Stimulated activated effector memory CD8-positive, alpha-beta T cell treated with anti-CD3 and anti-CD28 coated beads, Interleukin-12 subunit alpha, Interleukin-12 subunit beta, amount 100 ng/mL, for 72 hours (primary cell): ENCODE data around the gene ASAH2.
"Not testable (repeated sequence)": the region's sequence is repeated elsewhere in the genome, so short reads cannot be mapped to it uniquely, and the experiment has no call there.

Source experiments
- ATAC-seq: fragments of 150-1000 bp; cut with Tn5 transposase; 2 replicates; pipeline ENCODE4 v1.10.0; 2021
- DNase-seq, 2 donors: peaks; one replicate each; pipeline ENCODE4 v3.0.0; 2021 to 2022; ENCODE audit warnings: low spot score in 2 of 2
- H3K27ac Mint-ChIP-seq: one replicate; pipeline ENCODE4 v1.8.0; 2022; ENCODE audit warnings: mild to moderate bottlenecking, mixed read lengths
- H3K36me3 Mint-ChIP-seq: one replicate; pipeline ENCODE4 v1.8.0; 2022; ENCODE audit warnings: mild to moderate bottlenecking, mixed read lengths
- H3K4me1 Mint-ChIP-seq: one replicate; pipeline ENCODE4 v1.8.0; 2022; ENCODE audit warnings: mixed read lengths
- H3K4me3 Mint-ChIP-seq: one replicate; pipeline ENCODE4 v1.8.0; 2022; ENCODE audit warnings: mild to moderate bottlenecking, mixed read lengths
- H3K9me3 Mint-ChIP-seq: one replicate; pipeline ENCODE4 v1.8.0; 2022; ENCODE audit warnings: mixed read lengths

ASAH2 gene

DNA sequence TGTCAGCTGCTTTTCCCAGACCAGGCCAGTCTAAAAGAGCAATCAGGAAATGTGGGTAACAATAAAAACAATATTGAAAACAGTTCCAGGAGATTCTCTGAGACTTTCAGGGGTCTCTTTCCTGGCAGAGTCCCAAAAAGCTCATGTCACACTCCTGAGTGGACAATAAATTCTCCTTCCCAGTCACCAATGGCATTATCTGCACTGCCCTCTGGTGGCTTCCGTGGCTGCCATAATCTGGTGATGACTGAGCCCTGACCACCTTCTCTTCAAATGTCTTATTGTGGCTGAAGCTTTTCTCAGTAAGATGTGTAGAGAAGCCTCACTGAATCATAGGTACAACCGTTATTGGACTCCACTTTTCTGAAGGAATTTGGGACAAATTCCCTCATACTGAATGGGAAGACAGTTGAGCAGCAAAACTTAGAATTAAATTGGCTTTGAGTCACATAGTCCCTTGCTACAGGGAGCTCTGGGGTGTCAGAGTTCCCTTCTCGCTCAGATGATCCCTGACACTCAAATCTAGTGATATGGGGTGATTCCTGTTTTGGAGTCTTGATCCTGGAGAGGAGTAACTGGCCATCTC lies 24.4 kb upstream of the ASAH2 start:
- peak; percentile 84 for ATAC-seq
- Mint-ChIP-seq H3K9me3 (no peaks in the 10 kb centered on the region), H3K27ac (no peak overlapping the region), H3K4me1 (no peaks in the 10 kb centered on the region), H3K4me3 (no peak overlapping the region), H3K36me3 (no peaks in the 10 kb centered on the region)
- peak; percentile 24 to 65 for DNase-seq

GRCh38 chr10:50272531-50272930 lies 21.2 kb upstream of the ASAH2 start:
- Mint-ChIP-seq H3K4me1 (no peaks in the 10 kb centered on the region), H3K4me3 (no peak overlapping the region), H3K9me3 (no peaks in the 10 kb centered on the region), H3K36me3 (no peaks in the 10 kb centered on the region), H3K27ac (no peak overlapping the region)
- ATAC-seq = no peak
- no peak for DNase-seq

GRCh38 chr10:50271564-50272250 lies 20.4 kb upstream of the ASAH2 start:
- H3K27ac Mint-ChIP-seq = no peak overlapping the region
- no peak for DNase-seq

GRCh38 chr10:50267877-50268276 lies 16.6 kb upstream of the ASAH2 start:
- not testable (repeated sequence) for H3K36me3 Mint-ChIP-seq, H3K4me3 Mint-ChIP-seq, ATAC-seq, DNase-seq, H3K9me3 Mint-ChIP-seq, H3K4me1 Mint-ChIP-seq, H3K27ac Mint-ChIP-seq

More at GRCh38 chr10:50271564-50272250, 20.4 kb upstream of the ASAH2 start:
- no peaks in the 10 kb centered on the region for H3K4me1 Mint-ChIP-seq
- no peaks in the 10 kb centered on the region for H3K36me3 Mint-ChIP-seq
- no peaks in the 10 kb centered on the region for H3K9me3 Mint-ChIP-seq
- ATAC-seq = no peak
- H3K4me3 Mint-ChIP-seq = no peak overlapping the region

- not testable (repeated sequence) for H3K9me3 Mint-ChIP-seq, DNase-seq, H3K36me3 Mint-ChIP-seq, H3K27ac Mint-ChIP-seq, H3K4me3 Mint-ChIP-seq, ATAC-seq
- H3K4me1 Mint-ChIP-seq = peaks cover 14% of the 10 kb centered on the region
These were observed 11.3 kb upstream of the ASAH2 start for GRCh38 chr10:50262625-50263024.

GRCh38 chr10:50260791-50261281 lies 9.5 kb upstream of the ASAH2 start:
- ATAC-seq = peak; percentile 99
- DNase-seq = peak in 1 of 2 donors; percentile 50
- Mint-ChIP-seq H3K4me1 (peaks cover 14% of the 10 kb centered on the region), H3K4me3 (no peak overlapping the region), H3K27ac (no peak overlapping the region), H3K9me3 (peaks cover 2% of the 10 kb centered on the region), H3K36me3 (no peaks in the 10 kb centered on the region)

DNA sequence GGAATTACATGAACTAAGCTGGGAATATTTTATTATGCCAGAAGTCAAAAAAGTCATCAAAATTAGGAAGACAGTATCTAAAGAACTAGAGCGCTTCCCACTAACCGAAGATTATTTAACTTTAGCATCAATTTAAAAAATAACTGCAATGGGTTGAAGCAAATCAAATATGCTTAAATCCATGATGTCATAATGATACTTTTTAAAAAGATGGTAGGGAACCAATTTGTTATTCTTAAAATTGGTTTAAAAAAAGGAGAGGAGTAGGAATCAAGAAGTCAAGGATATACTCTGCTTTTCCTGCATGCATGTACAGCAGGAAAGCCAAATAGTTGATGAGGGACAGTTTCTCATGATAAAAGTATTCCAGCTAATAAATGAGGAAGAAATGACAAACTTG lies 3.2 kb upstream of the ASAH2 start:
- ATAC-seq = no peak
- H3K9me3 Mint-ChIP-seq = no peaks in the 10 kb centered on the region
- H3K4me1 Mint-ChIP-seq = no peaks in the 10 kb centered on the region
- DNase-seq = no peak
- H3K27ac Mint-ChIP-seq = no peak overlapping the region
- H3K36me3 Mint-ChIP-seq = no peaks in the 10 kb centered on the region
- H3K4me3 Mint-ChIP-seq = no peak overlapping the region

DNA sequence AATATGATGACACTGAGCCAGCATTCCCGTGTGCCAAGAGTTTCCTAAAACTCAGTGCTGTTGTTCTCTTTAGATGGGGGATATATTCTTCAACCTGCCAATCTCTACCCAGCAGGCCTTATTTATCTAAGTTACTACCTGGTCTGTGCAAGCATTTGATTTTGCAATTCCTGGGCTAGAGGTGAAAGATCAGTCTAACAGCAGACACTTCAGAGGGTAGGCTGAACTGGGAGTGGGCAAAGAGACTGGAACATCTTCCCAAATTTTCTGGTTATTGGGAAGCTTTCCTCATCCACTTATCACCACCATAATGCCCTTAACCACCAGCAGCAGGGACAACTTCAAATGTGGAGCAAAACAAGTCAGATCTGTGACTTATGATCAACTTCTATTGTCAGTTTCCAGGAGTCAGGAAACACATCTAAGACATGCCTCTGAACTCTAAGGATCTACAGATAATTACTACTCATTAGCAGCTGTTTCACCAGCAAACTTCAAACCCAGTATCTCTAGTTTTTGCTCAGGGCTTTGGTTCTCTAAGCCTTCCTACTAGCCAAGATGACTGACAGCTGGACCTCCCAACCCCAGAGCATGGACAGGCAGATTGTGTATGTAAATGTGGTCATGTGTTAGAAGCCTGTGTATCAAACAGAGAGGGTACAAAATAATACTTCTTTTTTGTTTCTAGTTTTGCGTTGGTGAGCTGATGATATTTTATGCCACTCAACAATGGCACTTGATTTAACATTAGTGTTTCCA lies 1.0 kb downstream of the ASAH2 start:
- Mint-ChIP-seq H3K27ac (no peak overlapping the region), H3K9me3 (no peaks in the 10 kb centered on the region), H3K36me3 (no peaks in the 10 kb centered on the region), H3K4me1 (no peaks in the 10 kb centered on the region), H3K4me3 (no peak overlapping the region)
- DNase-seq (no peak), ATAC-seq (no peak)

DNA sequence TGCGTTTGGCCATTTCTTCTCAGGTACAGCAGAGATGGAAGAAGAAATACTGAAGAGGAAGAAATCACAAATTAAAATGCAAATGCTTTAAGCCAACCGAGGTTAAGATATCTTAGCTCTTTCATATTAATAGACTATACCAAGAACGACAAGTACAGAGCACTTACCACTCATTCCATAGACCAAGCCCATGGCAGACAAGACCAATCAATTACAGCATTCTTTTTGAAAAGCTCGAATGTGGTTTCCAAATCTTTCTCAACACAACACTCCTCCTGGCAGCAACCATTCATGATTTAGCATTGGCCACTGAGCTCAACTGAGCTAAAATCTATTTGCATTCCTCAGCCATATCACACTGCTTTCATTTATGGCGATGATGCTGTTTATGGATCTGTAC lies 2.7 kb downstream of the ASAH2 start:
- Mint-ChIP-seq H3K36me3 (no peaks in the 10 kb centered on the region), H3K4me1 (no peaks in the 10 kb centered on the region), H3K27ac (no peak overlapping the region), H3K4me3 (no peak overlapping the region), H3K9me3 (no peaks in the 10 kb centered on the region)
- ATAC-seq (no peak), DNase-seq (no peak)

- DNase-seq (no peak), ATAC-seq (no peak)
- Mint-ChIP-seq H3K4me3 (no peak overlapping the region), H3K36me3 (no peaks in the 10 kb centered on the region), H3K27ac (no peak overlapping the region), H3K9me3 (no peaks in the 10 kb centered on the region), H3K4me1 (no peaks in the 10 kb centered on the region)
These were observed 3.3 kb downstream of the ASAH2 start for GRCh38 chr10:50248062-50248461.

- no peak overlapping the region for H3K4me3 Mint-ChIP-seq
- H3K4me1 Mint-ChIP-seq = no peaks in the 10 kb centered on the region
- H3K9me3 Mint-ChIP-seq = peaks cover 2% of the 10 kb centered on the region
- no peak overlapping the region for H3K27ac Mint-ChIP-seq
- DNase-seq (no peak), ATAC-seq (no peak)
- H3K36me3 Mint-ChIP-seq = no peaks in the 10 kb centered on the region
These were observed 7.1 kb downstream of the ASAH2 start for GRCh38 chr10:50244201-50244600.

DNA sequence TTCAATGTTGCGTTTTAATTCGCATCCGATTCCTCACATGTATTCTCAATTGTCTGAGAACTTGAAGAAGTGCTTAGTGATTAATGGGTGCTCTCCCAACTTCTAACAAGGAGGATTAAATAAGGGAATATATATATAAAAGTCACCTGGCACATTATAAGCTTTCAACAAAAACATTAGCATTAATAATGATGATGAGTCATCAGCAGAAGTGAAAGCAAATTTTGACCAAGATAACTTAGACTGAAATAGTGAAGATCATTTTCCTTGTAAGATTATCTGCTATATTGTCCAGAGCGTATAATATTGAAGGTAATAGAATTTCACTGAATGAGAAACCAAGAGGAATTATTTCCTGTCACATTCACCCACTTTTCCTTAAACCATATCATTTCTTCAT lies 8.5 kb downstream of the ASAH2 start:
- no peaks in the 10 kb centered on the region for H3K36me3 Mint-ChIP-seq
- peaks cover 2% of the 10 kb centered on the region for H3K9me3 Mint-ChIP-seq
- H3K4me3 Mint-ChIP-seq = no peak overlapping the region
- no peaks in the 10 kb centered on the region for H3K4me1 Mint-ChIP-seq
- no peak for ATAC-seq
- no peak for DNase-seq
- H3K27ac Mint-ChIP-seq = no peak overlapping the region

DNA sequence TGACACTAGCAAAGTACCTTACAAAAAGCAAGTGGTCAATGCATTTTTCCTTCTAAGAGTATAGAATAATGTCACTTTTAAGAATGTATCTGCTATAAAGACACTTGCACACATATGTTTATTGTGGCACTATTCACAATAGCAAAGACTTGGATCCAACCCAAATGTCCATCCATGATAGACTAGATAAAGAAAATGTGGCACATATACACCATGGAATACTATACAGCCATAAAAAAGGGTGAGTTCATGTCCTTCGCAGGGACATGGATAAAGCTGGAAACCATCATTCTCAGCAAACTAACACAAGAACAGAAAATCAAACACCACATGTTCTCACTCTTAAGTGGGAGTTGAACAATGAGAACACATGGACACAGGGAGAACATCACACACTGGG lies 9.8 kb downstream of the ASAH2 start:
- not testable (repeated sequence) for H3K9me3 Mint-ChIP-seq, DNase-seq, H3K36me3 Mint-ChIP-seq, H3K4me1 Mint-ChIP-seq, H3K4me3 Mint-ChIP-seq, H3K27ac Mint-ChIP-seq, ATAC-seq

DNA sequence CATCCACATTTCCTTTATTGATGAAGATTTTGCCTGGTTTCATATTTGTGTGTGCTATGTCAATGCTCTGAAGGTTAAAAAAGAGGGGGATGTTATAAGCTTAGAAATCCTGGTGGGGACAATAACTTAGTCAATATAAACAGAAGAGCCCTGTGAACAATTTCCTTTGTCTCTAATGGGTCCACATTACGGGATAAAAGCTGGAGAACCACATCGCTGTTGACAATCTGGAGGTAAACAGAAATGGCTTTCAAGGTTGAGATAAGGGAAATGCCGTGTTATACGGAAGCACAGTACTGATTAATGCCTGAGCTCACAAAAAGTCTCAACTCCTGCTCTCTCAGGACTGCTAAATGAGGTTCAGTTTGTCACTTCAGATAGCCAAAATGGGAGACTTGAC lies 16.8 kb downstream of the ASAH2 start:
- DNase-seq = no peak
- Mint-ChIP-seq H3K9me3 (no peaks in the 10 kb centered on the region), H3K4me1 (no peaks in the 10 kb centered on the region), H3K36me3 (no peaks in the 10 kb centered on the region), H3K4me3 (no peak overlapping the region), H3K27ac (no peak overlapping the region)
- no peak for ATAC-seq

GRCh38 chr10:50232261-50232639 lies 19.1 kb downstream of the ASAH2 start:
- H3K36me3 Mint-ChIP-seq = no peaks in the 10 kb centered on the region
- H3K4me1 Mint-ChIP-seq = no peaks in the 10 kb centered on the region
- H3K4me3 Mint-ChIP-seq = no peak overlapping the region
- DNase-seq (no peak), ATAC-seq (no peak)
- H3K27ac Mint-ChIP-seq = no peak overlapping the region
- H3K9me3 Mint-ChIP-seq = no peaks in the 10 kb centered on the region
